Stimulated activated CD8-positive, alpha-beta memory T cell treated with anti-CD3 and anti-CD28 coated beads, Interleukin-7, amount 100 ng/mL, for 48 hours (primary cell): ENCODE measurements around the gene KLHL6.
"Not testable (repeated sequence)": the region's sequence is repeated elsewhere in the genome, so short reads cannot be mapped to it uniquely, and the experiment has no call there.

Experiments
- DNase-seq, 2 donors: peaks; one replicate each; pipeline ENCODE4 v3.0.0-alpha.2; 2020; ENCODE audit warnings: low read depth in 1 of 2; ENCODE audit errors: extremely low read depth in 1 of 2

KLHL6 gene

DNA sequence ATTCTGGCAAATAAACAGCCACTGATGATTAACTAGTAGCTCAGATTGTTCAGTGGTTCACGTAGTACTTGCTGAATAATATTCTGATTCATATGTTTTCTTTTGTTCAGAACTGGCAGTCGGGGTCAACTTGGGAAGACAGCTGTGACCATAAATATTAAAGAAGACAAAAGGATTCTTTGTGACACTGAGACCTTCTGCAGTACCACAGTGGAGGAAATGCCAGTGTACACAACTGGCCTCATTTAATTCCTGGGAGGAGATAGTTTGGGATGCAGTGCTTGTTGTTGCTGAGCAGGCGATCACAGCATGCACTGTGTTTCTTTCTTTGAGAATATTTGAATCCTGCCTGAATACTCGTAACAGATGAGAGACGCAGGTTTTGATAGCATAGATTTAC lies 100.4 kb downstream of the KLHL6 start:
- DNase-seq = no peak

- no peak for DNase-seq
Observed at GRCh38 chr3:183454064-183454463, 101.4 kb downstream of the KLHL6 start.

GRCh38 chr3:183449791-183450190 lies 105.7 kb downstream of the KLHL6 start:
- DNase-seq = no peak

GRCh38 chr3:183449391-183449790 lies 106.1 kb downstream of the KLHL6 start:
- DNase-seq = no peak

DNA sequence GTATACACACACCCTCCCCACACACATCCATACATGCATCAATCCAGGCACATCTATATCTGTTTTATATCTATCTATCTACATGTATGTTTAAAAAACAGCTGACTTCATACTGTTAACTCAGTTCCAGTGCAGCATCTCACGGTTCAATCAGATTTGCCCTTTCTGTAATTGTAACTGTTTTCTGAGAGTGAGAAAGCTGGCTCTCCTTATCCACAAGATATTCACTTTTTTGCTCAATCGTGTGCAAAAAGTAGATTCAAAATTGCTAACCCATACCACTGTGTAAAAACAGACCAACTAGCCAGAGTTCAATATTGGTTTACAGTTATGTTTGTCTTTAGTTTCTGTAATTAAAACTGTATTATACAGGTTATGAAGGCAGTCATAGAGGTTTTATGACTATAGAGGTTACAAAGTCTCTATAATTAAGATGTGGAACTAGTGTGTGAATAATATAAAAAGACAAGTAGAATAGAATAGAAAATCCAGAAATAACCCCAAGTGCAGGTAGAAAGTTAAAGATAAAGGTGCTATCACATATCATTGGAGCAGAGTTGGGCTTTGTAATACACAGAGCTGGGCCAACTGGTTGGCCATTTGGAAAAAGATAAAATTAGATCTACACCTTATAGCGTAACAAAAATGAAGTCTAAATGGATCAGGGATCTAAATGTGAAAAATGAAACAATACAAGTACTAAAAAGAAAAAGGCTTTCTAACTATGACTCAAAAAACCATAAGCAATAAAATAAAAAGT lies 107.0 kb downstream of the KLHL6 start:
- no peak for DNase-seq

- peak; percentile 64 to 85 for DNase-seq
Observed at GRCh38 chr3:183447206-183448001, 108.1 kb downstream of the KLHL6 start.

DNA sequence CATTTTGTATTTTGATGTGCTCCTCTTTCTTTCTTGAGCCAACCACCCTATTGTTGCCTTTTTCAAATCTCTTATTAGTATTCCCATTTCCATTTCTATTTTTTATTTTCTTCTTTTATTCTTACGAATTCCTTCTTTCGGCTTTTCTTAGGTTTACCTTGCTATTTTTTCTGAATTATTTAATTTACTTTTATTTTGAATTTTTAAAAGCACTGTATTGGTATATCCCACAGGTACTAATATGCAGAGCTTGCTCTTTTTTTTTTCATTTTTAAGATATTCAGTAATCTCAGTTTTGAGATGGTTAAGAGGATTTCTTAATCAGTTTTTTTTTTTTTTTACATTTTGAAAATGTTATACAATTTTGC lies 108.7 kb downstream of the KLHL6 start:
- DNase-seq = no peak

DNA sequence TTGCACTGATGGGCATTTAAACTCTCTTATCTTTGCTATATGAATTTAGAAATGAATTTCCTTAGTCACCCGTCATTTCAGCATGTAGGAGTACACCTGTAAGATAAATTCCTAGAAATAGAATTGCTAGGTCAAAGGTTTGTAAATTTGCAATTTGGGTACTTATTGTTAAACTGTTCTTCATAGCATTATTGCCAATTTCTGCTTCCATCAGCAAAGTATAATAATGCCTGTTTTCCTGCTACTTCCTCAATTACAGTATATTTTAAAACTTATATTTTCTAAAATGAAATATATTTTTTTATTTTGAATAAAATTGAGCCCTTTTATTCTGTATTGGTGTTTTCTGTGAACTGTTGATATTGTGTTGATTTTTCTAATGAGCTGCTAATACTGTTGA lies 110.8 kb downstream of the KLHL6 start:
- DNase-seq = no peak

- no peak for DNase-seq
Observed at GRCh38 chr3:183443395-183444385, 111.8 kb downstream of the KLHL6 start.

DNA sequence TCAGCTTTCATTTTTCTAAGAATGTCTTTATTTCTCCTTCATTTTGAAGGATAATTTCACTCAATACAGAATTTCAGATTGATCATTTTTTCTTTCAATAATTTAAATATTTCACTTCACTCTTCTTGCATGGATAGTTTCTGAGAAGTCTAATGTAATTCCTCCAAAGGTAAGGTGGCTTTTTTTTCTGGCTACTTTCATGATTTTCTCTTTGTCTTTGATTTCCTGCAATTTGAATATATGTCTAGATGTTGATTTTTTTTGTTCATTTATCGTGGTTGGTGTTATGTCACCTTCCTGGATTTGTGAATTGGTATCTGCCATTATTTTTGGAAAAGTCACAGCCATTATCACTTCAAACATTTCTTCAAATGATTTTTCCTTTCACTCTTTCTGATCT lies 112.5 kb downstream of the KLHL6 start:
- DNase-seq = no peak

- DNase-seq = not testable (repeated sequence)
Observed at GRCh38 chr3:183440521-183440920, 115.0 kb downstream of the KLHL6 start.

DNA sequence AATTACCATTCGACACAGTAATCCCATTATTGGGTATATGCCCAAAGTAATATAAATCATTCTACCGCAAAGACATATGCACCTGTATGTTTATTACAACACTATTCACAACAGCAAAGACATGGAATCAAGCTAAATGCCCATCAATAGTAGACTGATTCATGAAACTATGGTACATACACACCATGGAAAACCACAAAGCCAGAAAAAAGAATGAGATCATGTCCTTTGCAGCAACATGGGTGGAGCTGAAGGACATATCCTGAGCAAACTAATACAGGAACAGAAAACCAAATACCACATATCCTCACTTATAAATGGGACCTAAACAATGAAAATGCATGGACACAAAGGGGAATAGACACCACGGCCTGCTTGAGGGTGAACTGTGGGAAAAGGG lies 116.0 kb downstream of the KLHL6 start:
- DNase-seq = no peak

DNA sequence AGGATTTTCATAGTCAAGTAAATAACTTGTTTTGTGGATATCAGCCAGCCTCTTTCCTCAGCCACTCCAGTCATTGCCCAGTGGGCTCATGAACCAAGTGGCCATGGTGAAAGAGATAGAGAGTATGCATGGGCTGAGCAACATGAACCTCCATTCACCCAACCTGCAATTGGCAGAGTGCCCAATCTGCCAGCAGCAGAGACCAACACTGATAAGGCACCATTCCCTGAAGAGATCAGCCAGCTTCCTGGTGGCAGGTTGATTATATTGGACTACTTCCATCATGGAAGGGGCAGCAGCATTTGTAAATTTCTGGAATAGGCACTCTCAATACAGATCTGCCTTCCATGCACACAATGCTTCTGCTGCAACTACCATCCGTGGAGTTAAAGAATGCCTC lies 116.8 kb downstream of the KLHL6 start:
- DNase-seq = no peak

DNA sequence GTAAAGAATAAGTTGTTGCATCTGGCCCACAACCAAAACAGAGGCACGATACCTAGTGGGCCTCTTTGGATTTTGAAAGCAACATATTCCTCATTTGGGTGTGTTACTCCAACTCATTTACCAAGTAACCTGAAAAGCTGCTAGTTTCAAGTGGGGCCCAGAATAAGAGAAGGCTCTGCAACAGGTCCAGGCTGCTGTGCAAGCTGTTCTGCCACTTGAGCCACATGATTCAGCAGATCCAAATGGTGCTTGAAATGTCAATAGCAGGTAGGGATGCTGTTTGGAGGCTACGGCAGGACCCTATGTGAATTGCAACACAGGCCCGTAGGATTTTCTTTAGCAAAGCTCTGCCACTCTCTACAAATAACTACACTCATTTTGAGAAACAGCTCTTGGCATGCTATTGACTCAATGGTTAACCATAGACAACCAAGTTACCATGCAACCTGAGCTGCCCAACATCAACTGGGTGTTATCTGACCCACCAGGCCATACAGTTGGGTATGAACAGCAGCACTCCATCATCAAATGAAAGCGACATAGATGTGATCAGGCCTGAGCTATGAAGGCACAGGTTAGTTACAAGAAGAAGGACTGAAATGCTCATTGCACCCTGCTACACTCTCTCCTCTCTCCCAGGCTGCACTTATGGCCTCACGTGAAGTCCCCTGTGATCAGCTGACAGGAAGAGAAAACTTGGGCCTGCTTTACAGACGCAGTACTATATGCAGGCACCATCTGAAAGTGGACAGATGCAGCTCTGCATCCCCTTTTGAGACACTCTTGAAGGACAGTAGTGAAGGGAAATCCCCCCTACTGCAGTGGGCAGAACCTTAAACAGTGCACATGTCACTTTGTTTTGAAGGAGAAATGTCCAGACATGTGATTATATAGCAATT lies 117.6 kb downstream of the KLHL6 start:
- no peak for DNase-seq
